ENCODE measurements around the gene RBM15.

RBM15 gene

DNA sequence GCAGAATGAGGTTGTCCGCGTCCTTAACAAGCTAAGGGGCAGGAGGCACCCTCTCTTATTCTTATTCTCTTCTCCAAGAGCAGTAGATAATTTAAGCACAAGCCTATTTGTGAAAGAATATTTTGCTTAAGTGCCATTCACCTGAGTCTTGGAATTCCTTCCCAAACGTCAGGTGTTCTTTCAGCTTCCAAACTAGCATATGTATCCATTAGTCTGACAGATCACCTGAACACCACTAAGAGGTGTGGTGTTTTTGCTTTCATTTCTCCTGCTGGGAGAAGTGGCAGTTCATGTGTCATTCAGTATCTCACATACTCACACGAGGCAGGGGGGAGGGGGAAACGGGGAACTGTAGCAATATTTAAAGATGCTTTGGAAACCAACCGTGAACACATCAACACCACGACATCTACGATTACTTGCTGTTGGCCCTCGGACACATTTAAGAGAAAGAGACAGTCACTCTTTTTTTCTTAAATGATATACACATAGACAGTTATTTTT, 45.5 kb upstream of the RBM15 start:
- Histone ChIP-seq H4K20me1 (ENCODE audit: control insufficient read depth, insufficient read depth, low read depth, low read length) (no peaks in the 10 kb centered on the region), H3K27ac (ENCODE audit: low read depth, low read length) (no peak overlapping the region), H3K79me2 (ENCODE audit: control insufficient read depth, low read length) (no peaks in the 10 kb centered on the region), H3K27me3 (ENCODE audit: control insufficient read depth, low read length) (peaks cover 3% of the 10 kb centered on the region; the same call in 1 of the 2 replicates), H3K4me1 (ENCODE audit: control insufficient read depth, low read length) (no peaks in the 10 kb centered on the region), H3K36me3 (ENCODE audit: control insufficient read depth, low read length) (no peaks in the 10 kb centered on the region), H3K9me2 (replicated peaks; ENCODE audit: control insufficient read depth, low read length) (no peaks in the 10 kb centered on the region), H3K9me3 (ENCODE audit: control insufficient read depth, insufficient read depth, low read length) (no peaks in the 10 kb centered on the region), H3K4me2 (ENCODE audit: low read length) (no peak overlapping the region), H3K4me3 (ENCODE audit: low read length) (no peak overlapping the region), H3F3A (ENCODE audit: control insufficient read depth, insufficient read depth) (no peaks in the 10 kb centered on the region)
- TF ChIP-seq, protein P1, sequence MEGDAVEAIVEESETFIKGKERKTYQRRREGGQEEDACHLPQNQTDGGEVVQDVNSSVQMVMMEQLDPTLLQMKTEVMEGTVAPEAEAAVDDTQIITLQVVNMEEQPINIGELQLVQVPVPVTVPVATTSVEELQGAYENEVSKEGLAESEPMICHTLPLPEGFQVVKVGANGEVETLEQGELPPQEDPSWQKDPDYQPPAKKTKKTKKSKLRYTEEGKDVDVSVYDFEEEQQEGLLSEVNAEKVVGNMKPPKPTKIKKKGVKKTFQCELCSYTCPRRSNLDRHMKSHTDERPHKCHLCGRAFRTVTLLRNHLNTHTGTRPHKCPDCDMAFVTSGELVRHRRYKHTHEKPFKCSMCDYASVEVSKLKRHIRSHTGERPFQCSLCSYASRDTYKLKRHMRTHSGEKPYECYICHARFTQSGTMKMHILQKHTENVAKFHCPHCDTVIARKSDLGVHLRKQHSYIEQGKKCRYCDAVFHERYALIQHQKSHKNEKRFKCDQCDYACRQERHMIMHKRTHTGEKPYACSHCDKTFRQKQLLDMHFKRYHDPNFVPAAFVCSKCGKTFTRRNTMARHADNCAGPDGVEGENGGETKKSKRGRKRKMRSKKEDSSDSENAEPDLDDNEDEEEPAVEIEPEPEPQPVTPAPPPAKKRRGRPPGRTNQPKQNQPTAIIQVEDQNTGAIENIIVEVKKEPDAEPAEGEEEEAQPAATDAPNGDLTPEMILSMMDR (IDR thresholded peaks at IDR 0.05; ENCODE audit: low read depth, low read length, poor library complexity, severe bottlenecking), result no peak
- TF ChIP-seq EZH2phosphoT487 (IDR thresholded peaks at IDR 0.05; ENCODE audit: borderline replicate concordance, low read length), result no peak

DNA sequence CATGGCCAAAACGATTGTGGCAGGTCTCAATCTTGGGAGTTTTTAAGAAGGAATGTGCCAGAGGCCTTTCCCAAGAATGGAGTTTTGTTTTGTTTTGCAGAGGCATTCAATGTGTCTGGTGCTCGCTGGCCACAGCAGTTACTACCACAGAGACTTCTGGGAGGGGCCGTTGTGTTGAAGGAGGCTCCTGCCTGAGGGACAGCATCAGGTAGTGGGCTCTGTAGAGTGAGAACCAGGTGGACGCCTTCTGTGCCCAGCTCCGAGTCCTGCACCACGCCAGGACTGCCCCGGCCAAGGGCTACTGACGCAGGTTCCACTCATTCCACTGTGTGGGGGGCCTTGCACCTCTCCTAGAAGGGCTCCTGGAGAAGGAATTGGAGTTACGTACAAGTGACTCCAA, 44.9 kb upstream of the RBM15 start:
- TF ChIP-seq, protein P1 (IDR thresholded peaks at IDR 0.05; ENCODE audit: low read depth, low read length, poor library complexity, severe bottlenecking), result no peak
- TF ChIP-seq EZH2phosphoT487 (IDR thresholded peaks at IDR 0.05; ENCODE audit: borderline replicate concordance, low read length), result no peak
- Histone ChIP-seq H3K4me1 (ENCODE audit: control insufficient read depth, low read length) (no peaks in the 10 kb centered on the region), H3K9me2 (replicated peaks; ENCODE audit: control insufficient read depth, low read length) (no peaks in the 10 kb centered on the region), H3K4me2 (ENCODE audit: low read length) (no peak overlapping the region), H3K79me2 (ENCODE audit: control insufficient read depth, low read length) (no peaks in the 10 kb centered on the region), H4K20me1 (ENCODE audit: control insufficient read depth, insufficient read depth, low read depth, low read length) (no peaks in the 10 kb centered on the region), H3F3A (ENCODE audit: control insufficient read depth, insufficient read depth) (no peaks in the 10 kb centered on the region), H3K27me3 (ENCODE audit: control insufficient read depth, low read length) (peaks cover 7% of the 10 kb centered on the region; the same call in 1 of the 2 replicates), H3K4me3 (ENCODE audit: low read length) (no peak overlapping the region), H3K36me3 (ENCODE audit: control insufficient read depth, low read length) (no peaks in the 10 kb centered on the region), H3K9me3 (ENCODE audit: control insufficient read depth, insufficient read depth, low read length) (no peaks in the 10 kb centered on the region), H3K27ac (ENCODE audit: low read depth, low read length) (no peak overlapping the region)

DNA sequence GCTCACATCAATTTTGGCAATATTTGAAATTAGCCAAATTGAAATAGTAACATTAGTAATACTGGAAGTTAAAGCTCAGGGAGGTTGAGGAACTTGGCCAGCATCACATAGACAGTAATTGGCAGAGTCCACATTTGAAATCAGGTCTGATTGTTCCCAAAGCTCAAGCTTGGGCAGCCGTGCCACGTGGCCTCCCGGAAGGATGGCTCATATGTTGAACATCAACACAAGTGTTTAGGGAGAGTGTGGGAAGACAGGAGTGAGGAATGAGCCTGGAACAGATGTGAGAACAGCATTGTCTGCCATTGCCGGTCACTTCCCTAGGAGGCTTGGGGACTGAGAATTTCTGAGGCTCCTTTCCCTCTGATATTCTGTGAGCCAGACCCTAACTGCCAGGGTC, 40.2 kb upstream of the RBM15 start:
- no peak for TF ChIP-seq EZH2phosphoT487 (IDR thresholded peaks at IDR 0.05; ENCODE audit: borderline replicate concordance, low read length)
- TF ChIP-seq, protein P1 (IDR thresholded peaks at IDR 0.05; ENCODE audit: low read depth, low read length, poor library complexity, severe bottlenecking), result no peak
- Histone ChIP-seq H3K9me3 (ENCODE audit: control insufficient read depth, insufficient read depth, low read length) (no peaks in the 10 kb centered on the region), H3K79me2 (ENCODE audit: control insufficient read depth, low read length) (no peaks in the 10 kb centered on the region)

More for the DNA sequence above, 40.2 kb upstream of the RBM15 start:
- Histone ChIP-seq H3K36me3 (ENCODE audit: control insufficient read depth, low read length) (no peaks in the 10 kb centered on the region), H3K4me3 (ENCODE audit: low read length) (no peak overlapping the region), H3K27ac (ENCODE audit: low read depth, low read length) (no peak overlapping the region), H3K4me1 (ENCODE audit: control insufficient read depth, low read length) (no peaks in the 10 kb centered on the region), H3K4me2 (ENCODE audit: low read length) (no peak overlapping the region), H3F3A (ENCODE audit: control insufficient read depth, insufficient read depth) (no peaks in the 10 kb centered on the region), H4K20me1 (ENCODE audit: control insufficient read depth, insufficient read depth, low read depth, low read length) (no peaks in the 10 kb centered on the region), H3K27me3 (ENCODE audit: control insufficient read depth, low read length) (peaks cover 9% of the 10 kb centered on the region; the same call in 1 of the 2 replicates), H3K9me2 (replicated peaks; ENCODE audit: control insufficient read depth, low read length) (no peaks in the 10 kb centered on the region)
